Activated naive CD4-positive, alpha-beta T cell treated with anti-CD3 and anti-CD28 coated beads, Interleukin-2, amount 10 ng/mL, durations not matched to agents 5 hours and 36 hours (primary cell): ENCODE measurements around the gene NSMCE1. TPM values are rescaled to one million over a fixed set of nuclear protein-coding genes. Genes with fewer than 3 reads are reported as not detected.

Experiments used
- total RNA-seq, 2 experiments: library from RNA; stranded (reverse); gene quantifications; one replicate each; pipeline ENCODE4 v1.2.3, GENCODE V29; 2021

The NSMCE1 gene, protein sequence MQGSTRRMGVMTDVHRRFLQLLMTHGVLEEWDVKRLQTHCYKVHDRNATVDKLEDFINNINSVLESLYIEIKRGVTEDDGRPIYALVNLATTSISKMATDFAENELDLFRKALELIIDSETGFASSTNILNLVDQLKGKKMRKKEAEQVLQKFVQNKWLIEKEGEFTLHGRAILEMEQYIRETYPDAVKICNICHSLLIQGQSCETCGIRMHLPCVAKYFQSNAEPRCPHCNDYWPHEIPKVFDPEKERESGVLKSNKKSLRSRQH
- 10 to 100 TPM; 97.4 TPM for total RNA-seq

DNA sequence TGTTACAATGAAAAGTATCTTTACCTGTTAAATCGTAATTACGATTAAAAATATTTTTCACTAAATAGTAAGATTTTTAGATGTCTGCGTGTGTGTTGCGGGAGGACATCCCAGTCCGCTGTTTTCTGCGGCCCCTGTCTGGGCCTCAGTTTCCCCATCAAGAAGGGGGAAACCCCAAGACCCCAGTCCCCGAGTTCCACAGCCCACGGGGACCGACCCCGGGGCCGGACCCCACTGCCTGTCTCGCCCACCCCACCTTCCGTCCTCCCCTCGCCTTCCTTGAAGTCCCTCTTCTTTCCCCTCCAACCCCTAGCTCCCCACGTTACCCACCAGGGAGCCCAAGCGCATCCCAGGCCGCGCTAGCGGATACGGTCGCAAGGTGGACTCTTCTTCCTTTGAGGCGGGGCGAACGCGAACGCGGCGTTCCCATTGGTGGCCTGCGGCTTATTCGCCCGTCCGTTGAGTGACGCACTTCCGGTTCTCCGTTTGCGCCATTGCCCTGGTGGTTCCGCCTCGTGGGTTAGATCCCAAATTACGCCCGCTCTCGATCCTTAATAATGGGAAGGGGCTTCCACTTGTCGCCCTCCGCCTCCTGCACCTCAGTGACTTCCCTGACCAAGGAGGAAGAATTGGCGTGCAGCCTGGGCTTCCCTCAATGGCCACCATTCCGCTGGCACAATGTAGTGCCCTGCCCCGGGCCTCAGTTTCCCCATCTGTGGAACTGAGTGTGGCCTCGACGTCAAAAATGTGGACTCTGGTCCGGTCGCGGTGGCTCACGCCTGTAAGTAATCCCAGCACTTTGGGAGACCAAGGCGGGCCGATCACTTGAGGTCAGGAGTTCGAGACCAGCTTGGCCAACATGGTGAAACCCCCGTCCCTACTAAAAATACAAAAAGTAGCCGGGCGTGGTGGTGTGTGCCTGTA, at the start of gene NSMCE1:
Gene NSMCE1 (minus strand): TSS at position 397 of the 924 bp plus-strand sequence. CDS start 11,202 bp downstream, outside the sequence.

DNA sequence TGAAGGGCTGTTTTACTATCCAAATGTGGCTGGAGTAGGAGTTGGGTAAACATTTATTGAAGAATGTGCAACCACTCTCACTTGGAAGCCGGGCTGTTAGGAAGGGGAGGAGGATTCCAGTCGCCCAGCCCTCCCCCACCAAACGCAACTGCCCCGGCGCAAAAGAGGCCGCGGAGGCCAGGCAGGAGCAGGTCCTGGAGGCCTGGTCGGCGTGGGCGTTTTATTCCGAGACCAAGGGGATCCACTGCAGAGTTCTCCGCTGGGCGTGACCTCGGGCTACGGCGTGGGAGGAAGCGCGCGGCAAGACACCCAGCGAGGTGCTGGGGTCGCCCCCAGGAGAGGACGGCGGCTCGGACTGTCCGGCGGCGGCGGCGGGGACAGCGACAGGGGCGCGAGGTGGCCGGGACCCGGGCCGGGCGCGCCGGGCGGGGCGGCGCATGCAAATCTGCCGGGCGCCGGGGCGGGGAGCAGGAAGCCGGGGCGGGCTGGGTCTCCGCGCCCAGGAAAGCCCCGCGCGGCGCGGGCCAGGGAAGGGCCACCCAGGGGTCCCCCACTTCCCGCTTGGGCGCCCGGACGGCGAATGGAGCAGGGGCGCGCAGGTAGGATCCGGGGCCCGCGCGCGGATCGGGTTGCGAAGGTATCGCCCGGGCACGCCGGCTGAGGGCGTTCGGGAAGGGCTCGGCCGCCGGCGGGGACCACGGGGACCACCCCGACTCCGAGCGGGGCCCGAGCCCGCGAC, 45.0 kb upstream of the NSMCE1 start, which contains the start of gene IL4R:
Gene IL4R (plus strand): TSS at position 553 of the 739 bp plus-strand sequence. CDS start 26,230 bp downstream, outside the sequence.

DNA sequence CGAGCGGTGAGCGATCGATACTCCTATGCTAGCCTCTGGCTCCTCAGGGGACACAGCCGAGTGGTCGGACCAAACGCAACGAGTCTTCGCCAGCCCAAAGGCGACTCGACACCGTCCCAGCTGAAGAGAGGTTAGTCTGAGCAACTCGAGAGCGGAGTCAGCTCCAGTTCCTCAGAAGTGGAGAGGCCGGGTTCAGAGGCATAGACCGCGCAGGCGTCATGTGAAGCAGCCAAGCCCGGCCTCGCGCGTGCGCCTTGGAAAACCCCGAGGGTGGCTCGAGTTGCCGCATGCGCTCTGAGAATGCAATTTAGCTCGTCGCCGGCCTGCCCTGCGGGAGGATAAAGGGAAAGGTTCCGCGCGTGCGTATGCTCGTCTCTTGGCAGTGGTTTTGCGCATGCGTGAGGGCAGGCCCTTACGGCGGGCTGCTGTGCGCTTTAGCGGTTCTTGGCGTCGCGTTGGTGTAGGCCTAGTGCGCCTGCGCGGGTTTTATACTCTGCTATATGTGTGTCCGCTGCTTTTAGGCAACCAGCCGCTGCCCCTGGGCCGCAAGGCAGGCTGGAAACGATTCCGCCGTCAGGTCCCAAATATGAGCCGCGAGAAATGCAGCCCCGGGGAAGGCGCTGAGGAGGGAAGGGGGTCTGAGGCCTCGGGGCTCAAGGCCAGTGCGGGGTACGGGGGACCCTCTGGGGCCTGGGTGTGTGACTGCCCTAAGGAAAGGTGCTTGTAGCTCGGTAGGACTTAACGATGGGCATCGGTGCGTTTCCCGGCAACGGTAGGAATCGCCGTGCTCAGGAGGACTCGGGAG, 64.9 kb downstream of the NSMCE1 start, which contains the start of gene KDM8:
Gene KDM8 (plus strand): TSS at position 20 of the 805 bp plus-strand sequence. CDS start 6,598 bp downstream, outside the sequence.

Other genes starting within 250 kb of the NSMCE1 start
- gene C16orf82, start 201.8 kb downstream of the NSMCE1 start, total RNA-seq: not detected
- gene KDM8, start 65.2 kb downstream of the NSMCE1 start, total RNA-seq: 10 to 100 TPM; 19.9 to 23.6 TPM
- gene IL4R, start 45.2 kb upstream of the NSMCE1 start, total RNA-seq: 100 to 1,000 TPM; 332 to 337 TPM
- 10 to 100 TPM; 44.7 to 46.4 TPM for gene IL21R, start 133.4 kb upstream of the NSMCE1 start, total RNA-seq